Neutrophil (primary cell): ENCODE measurements around the gene GARNL3.

Experiments used
- H3K27ac ChIP-seq: fragments of 200-600 bp; sonication (generic); 2 replicates; pipeline ENCODE4 v1.5.1; 2016; ENCODE audit warnings: mild to moderate bottlenecking, moderate library complexity
- H3K27me3 ChIP-seq: fragments of 200-600 bp; sonication (generic); 2 replicates; pipeline ENCODE4 v1.6.0; 2016; ENCODE audit warnings: mild to moderate bottlenecking
- H3K36me3 ChIP-seq: fragments of 200-600 bp; sonication (generic); 2 replicates; pipeline ENCODE4 v1.5.1; 2017
- H3K4me1 ChIP-seq, 2 experiments: fragments of 200-600 bp in 1 of 2; sonication (generic) in 1 of 2; 1 replicate in 1 of 2; 2 replicates in 1 of 2; pipeline versions ENCODE4 v1.5.1 to v1.6.1; 2013 to 2016; ENCODE audit warnings: low read depth in 1 of 2, low read length in 1 of 2, mild to moderate bottlenecking in 1 of 2, moderate library complexity in 1 of 2; ENCODE audit not compliant: control insufficient read depth in 1 of 2, insufficient read depth in 1 of 2
- H3K4me3 ChIP-seq, 2 experiments: fragments of 200-600 bp in 1 of 2; sonication (generic) in 1 of 2; 1 replicate in 1 of 2; 2 replicates in 1 of 2; pipeline ENCODE4 v1.5.1; 2013 to 2016; ENCODE audit warnings: low read depth in 1 of 2, low read length in 1 of 2, mild to moderate bottlenecking in 1 of 2, moderate library complexity in 1 of 2
- H3K9me3 ChIP-seq: fragments of 200-600 bp; sonication (generic); 2 replicates; pipeline ENCODE4 v1.5.1; 2016
- CTCF ChIP-seq: fragments of 200-600 bp; sonication (generic); IDR thresholded peaks from 2 replicates; pipeline ENCODE4 v1.5.1; 2016; ENCODE audit warnings: antibody characterized with exemption

The GARNL3 gene

GRCh38 chr9:127421057-127421456 is 156.5 kb downstream of the GARNL3 start:
- Histone ChIP-seq H3K4me3 (no peak overlapping the region), H3K36me3 (no peaks in the 10 kb centered on the region), H3K27me3 (no peaks in the 10 kb centered on the region), H3K4me1 (peaks cover 24 to 25% of the 10 kb centered on the region in 2 experiments), H3K9me3 (no peaks in the 10 kb centered on the region), H3K27ac (no peak overlapping the region)
- TF ChIP-seq CTCF = no peak

- no peaks in the 10 kb centered on the region for H3K36me3 ChIP-seq
- peaks cover 25% of the 10 kb centered on the region in 2 experiments for H3K4me1 ChIP-seq
- no peak for TF ChIP-seq CTCF
- no peaks in the 10 kb centered on the region for H3K9me3 ChIP-seq
- no peaks in the 10 kb centered on the region for H3K27me3 ChIP-seq
- H3K27ac ChIP-seq = no peak overlapping the region
- H3K4me3 ChIP-seq = no peak overlapping the region
These were observed 157.7 kb downstream of the GARNL3 start for GRCh38 chr9:127422133-127422782.

GRCh38 chr9:127422787-127423186 is 158.2 kb downstream of the GARNL3 start:
- Histone ChIP-seq H3K9me3 (no peaks in the 10 kb centered on the region), H3K36me3 (no peaks in the 10 kb centered on the region), H3K4me1 (peaks cover 25% of the 10 kb centered on the region in 2 experiments), H3K27me3 (no peaks in the 10 kb centered on the region), H3K4me3 (no peak overlapping the region), H3K27ac (no peak overlapping the region)
- TF ChIP-seq CTCF = no peak

GRCh38 chr9:127423476-127423933 is 158.9 kb downstream of the GARNL3 start:
- H3K9me3 ChIP-seq = no peaks in the 10 kb centered on the region
- no peak for TF ChIP-seq CTCF
- H3K27me3 ChIP-seq = no peaks in the 10 kb centered on the region
- H3K27ac ChIP-seq = peak overlapping the region; percentile 85
- H3K4me1 ChIP-seq = peaks cover 25% of the 10 kb centered on the region in 2 experiments
- H3K4me3 ChIP-seq = peak overlapping the region; percentile 85 to 92
- H3K36me3 ChIP-seq = peaks cover under 1% of the 10 kb centered on the region

GRCh38 chr9:127423934-127424675 is 159.5 kb downstream of the GARNL3 start, which contains the start of gene ZNF79:
Gene ZNF79, plus strand, starts transcription at chr9:127424382. Its CDS starts 406 bp downstream, at chr9:127424788.
- Histone ChIP-seq H3K9me3 (no peaks in the 10 kb centered on the region), H3K4me3 (peak within 1 kb of the TSS; percentile 85 to 92), H3K27me3 (no peaks in the 10 kb centered on the region), H3K4me1 (peaks cover 25% of the 10 kb centered on the region in 2 experiments), H3K36me3 (peaks cover 7% of the 10 kb centered on the region), H3K27ac (peak within 1 kb of the TSS; percentile 85)
- peak; percentile 51 for TF ChIP-seq CTCF
